HG02840 (cell line): ENCODE results near the gene ITGB2.

Experiments
- ATAC-seq: cut with Tn5 transposase; IDR thresholded peaks from one replicate; pipeline ENCODE4 v1.9.1; 2021; ENCODE audit warnings: mild to moderate bottlenecking, moderate library complexity, moderate number of reproducible peaks; ENCODE audit not compliant: unreplicated experiment, low FRiP score

The ITGB2 gene

DNA sequence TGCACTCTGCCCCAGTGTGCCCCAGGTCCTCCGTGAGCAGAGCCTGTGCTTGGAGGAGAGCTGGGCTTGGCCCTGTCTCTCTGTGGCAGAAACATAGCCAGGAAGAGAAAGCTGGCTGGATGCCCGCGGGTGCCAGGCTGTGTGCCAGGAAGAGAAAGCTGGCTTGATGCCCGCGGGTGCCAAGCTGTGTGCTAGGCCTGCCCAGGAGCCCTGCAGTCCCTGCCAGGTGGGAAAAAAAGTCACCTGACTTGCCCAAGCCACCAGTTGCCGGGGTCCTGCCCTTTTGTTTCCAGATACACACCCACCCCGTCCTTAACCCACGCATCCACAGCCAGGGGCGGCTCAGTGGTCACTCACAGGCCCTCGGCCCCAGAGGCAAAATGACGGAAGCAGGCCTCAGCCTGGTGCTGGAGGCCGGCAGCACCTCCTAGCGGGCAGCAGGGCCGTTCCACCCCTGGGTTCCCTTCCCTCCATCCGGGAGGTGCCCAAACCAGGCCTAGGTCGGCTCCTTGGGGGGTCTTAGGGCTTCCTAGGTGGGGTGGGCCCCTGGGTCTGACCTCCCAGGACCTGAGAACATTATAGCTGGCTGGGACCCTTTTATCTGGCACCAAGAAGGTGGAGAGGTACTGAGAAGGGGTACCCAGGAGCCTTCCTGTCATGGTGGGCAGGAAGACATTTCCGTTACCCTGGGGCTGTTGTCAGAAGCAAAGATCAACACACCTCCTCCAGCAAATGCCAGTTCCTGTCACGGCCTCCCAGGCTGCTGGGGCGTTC is 9.1 kb downstream of the ITGB2 start:
- no peak for ATAC-seq

DNA sequence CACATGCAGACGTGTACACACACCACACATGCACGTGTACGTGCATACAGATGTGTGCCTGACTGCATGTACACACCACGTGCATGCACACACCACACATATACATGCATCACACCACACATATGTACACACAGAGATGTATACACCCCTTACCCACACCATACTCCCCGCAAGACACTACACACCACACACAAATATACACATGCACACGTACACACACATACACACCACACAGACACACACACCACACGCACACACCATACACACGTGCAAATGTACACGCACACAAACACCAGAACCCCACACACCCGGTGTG is 9.7 kb downstream of the ITGB2 start:
- ATAC-seq, result no peak

DNA sequence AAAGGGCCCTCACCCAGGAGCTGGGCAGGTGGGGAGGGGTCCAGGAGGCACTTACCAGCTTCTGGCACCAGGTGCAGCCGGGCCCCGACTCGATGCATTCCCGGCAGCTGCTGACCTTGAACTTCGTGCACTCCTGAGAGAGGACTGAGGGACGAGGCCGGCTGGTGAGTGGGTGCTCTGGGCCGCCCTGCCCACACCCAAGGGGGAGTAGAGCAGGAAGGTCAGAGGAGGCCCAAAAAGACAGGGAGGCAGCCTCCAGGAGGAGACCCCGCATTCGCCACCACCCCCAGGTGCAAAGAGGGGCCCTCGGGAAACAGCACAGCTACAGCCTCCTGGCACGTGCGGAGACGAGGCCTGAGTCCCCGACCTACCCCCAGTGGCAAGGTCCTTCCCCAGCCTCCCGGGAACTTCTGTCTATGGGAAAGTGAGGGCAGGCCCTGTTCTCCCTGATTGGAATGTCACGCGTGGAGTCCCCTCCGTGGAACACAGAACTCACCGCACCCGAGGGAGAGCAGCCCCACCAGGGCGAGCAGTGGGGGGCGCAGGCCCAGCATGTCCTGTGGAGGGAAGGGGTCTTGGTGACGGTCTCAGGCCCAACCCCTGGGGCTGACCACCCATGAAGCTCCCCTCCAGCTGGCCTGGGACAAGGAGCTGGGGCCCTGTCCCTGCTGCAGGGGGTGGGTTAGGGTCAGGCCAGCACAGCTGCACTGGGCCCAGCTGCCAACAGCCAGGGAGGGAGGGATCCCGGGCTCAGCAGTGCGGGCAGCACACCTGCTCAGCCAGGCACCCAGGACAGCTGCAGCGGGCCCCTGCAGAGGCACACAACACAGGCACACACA is 10.3 kb downstream of the ITGB2 start:
- ATAC-seq, result no peak

DNA sequence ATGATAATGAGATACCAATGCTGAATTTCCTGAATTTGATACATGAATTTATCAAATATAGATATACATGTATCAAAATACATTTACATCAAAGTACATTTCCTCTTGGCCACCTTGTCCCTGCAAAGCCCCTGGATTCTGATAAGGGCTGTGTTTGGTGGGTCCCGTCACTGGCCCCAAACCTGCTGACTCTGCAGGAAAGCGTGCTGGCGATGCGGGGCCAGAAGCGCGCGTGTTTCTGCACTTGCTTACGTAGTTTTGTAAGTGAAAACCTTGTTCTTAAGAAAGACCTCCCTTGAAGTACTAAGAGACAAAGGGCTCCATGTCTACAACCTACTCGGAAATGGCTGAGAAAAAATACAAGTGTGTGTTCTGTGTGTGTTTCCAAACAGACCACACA is 11.0 kb downstream of the ITGB2 start:
- no peak for ATAC-seq

DNA sequence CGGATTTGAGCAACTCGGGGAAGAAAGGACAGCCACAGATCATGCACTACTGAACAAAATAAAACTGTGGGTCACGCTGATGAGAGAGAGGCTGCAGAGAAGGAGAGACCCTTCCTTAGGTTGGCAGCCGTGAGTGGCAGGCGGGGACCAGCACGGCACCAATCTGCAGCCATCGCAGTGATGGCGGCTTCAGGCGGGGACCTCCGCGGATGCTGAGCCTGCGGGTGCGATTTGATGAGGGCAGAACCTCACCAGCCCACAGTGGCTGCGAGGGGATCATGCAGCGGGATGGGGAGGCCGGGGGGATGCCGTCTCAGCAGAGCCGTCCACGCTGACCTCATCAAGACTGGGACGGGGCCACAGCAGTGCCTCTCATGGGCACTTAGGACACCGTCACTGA is 11.8 kb downstream of the ITGB2 start:
- no peak for ATAC-seq

DNA sequence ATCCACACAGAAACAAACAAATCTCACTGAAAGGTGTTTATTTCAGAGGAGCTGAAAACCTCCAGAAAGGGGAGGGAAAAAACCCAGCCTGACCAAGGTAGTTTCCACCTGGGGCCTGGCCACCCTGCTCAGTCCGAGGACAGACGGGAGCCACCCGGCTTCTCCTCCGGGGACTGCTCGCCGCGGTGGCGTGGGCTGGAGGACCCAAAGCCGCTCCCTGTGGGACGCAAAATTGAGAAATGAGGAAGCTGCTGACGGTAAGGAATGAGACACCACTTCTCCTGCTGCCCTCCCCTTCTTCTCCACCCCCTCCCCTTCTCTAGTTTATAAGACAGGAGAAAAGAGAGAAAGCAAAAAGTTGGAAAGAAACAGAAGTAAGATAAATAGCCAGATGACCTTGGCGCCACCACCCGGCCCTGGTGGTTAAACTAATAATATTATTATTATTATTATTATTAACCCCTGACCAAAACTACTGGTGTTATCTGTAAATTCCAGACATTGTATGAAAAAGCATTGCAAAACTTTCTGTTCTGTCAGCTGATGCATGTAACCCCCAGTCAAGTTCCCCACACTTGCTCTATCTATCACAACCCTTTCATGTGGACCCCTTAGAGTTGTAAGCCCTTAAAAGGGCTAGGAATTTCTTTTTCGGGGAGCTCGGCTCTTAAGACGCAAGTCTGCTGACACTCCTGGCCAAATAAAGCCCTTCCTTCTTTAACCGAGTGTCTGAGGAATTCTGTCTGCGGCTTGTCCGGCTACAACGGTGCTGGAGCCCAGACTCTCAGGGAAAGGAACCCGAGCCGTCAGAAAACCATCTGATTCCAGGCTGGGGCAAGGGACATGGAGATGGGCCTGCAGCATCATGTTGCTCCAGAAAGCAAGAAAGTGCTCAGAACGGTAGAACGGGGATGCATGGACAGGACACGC is 12.5 kb downstream of the ITGB2 start:
- no peak for ATAC-seq

DNA sequence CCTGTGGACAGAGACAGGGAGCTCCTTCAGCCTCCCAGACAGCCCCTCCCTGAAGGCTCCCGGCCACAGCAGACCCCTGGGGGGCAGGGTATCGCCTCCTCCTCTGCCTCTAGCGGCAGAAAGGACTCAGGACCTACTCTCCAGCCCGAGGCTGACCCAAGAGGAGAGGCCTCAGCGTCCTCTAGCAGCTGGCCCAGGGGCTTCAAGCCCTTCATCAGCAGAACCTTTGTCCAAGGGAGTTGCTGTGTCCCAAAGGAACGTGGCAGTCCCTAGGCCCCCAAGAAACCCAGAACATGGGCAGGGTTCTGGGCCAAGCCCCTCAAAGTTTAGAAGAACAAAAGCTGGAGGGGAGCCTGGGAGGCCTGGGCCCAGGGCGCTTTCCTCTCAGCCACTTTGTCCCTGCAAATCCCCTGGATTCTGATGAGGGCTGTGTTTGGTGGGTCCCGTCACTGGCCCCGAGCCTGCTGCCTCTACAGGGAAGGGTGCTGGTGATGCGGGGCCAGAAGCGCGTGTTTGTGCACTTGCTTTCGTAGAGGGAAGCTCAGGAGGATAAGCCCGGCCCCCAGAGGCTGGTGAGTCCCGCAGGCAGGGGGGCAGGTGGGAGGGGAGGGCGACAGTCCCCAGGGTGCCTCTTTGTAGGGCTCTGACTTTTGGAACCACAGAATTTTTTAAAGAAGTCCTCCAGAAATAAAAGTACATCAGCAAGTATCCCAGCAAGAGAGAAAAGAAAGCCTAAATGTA is 13.3 kb downstream of the ITGB2 start:
- ATAC-seq, result no peak

DNA sequence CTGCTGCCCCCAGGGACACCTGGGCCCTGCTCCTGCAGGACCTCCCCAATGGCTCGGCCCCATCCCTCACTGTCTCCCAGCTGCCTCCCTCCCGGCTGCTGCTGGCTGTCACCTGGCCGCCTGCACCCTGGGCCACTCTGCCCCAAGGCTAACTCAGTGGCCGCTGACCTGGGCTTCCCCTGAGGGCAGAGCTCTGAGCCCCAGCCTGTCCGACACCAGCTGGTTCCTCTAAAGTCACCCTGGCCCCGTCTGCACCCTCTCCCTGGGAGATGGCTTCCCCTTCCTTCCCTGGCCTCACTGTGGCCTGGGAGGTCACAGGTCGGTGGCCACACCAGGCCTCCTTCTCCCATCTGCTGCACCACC is 15.0 kb downstream of the ITGB2 start:
- ATAC-seq, result no peak

DNA sequence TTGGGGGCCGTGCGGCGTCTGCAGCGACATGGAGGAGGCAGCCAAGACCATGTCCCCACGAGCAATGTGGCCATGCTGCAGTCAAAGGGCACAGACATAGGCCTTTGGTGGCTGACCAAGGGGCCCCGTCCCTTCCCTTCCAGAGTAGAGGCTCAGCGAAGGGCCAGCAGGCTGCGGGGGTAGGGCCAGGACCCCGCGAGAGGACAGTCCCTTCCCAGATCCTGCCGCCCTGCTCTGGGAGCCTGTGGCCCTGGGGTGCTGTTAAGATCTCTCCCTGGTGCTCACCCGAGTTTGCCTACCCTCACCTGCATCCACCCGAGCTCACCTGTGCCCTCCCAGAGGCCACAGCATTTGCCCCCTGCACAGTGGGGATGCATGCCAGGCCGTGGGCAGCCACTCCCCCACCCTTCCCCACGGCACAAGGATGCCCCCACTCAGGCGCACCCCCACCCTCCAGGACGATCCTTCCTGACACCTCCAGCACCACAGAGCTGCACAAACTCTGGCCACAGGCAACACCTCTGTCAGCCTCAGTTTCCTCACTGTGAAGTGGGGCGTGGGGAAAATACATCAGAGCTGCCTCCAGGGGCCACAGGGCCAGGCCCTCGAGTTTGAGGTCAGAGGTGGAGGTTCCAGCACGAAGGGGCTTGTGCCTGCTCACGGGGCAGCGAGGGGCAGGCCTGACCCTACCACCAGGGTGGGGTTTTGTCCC is 15.5 kb downstream of the ITGB2 start:
- no peak for ATAC-seq

DNA sequence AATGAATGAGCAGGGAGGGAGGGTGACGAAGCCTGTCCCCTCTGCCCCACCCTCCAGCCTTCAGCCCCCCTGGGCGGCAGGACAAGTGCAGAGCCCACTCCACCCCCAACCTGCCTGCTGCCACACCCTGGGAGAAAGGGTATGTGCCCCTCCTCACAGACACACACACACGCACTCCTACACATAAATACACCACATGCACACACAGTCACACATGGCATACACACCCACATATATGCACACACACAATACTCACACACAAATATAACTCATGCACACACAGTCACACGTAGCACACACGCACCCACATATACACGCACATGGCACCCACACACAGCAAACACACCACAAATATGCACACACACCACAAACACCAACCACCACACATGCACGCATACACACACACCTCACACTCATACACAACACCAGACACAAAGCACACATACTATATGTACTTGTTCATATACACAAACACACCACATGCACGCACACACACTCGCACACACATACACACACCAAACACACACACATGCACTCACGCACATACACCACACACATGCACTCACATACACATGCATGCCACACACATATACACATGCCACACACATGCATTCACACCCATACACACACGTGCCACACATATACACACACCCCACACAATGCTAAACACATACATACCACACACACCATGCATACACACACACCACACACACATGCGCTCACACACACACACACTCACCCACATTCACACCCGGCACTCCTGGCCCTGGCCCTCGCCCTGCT is 16.4 kb downstream of the ITGB2 start:
- no peak for ATAC-seq

DNA sequence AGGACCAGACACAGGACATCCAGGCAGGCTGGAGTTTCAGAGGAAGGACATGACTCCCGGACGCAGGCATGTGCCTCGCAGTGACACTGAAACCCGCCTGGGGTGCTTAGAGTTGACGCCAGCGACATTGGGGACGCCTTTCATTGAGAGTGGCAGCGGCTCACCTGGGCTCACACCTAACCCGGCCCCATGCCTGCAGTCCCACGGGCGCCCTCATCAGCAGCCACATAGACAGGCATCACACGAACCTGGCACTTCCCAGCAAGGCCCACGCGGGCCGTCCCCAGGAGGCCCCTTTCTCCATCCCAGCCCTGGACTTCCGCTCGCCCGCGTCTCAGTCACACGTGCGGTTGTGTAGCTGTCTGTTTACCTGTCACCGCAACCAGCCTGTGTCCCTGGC is 17.0 kb downstream of the ITGB2 start:
- ATAC-seq, result no peak

DNA sequence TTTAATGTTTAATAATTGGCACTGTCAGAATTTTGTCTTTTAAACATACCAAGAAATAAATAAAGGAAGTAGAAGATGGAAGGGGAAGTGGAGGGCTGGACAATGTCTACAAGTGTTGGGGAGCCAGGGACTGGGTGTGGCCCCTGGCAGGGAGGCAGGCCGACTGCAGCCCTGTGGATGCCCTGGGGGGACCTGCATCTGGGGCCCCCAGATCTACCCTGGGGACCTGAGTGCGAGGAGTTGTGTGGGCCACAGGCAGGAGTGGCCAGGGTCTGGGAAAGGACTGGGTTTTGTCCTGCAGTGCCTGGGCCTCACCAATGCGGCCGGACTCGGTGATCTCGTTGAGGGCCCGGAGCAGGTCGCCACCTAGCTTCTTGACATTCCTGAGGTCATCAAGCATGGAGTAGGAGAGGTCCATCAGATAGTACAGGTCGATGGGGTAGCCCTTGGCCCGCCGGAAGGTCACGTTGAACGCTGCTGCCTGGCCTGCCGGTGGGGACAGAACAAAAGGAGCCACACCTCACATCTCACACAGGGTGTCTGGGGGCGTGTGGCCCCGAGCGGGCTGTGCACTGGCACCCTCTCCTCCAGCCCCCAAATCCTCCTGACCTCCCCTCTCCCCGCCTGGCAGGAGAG is 17.5 kb downstream of the ITGB2 start:
- no peak for ATAC-seq

DNA sequence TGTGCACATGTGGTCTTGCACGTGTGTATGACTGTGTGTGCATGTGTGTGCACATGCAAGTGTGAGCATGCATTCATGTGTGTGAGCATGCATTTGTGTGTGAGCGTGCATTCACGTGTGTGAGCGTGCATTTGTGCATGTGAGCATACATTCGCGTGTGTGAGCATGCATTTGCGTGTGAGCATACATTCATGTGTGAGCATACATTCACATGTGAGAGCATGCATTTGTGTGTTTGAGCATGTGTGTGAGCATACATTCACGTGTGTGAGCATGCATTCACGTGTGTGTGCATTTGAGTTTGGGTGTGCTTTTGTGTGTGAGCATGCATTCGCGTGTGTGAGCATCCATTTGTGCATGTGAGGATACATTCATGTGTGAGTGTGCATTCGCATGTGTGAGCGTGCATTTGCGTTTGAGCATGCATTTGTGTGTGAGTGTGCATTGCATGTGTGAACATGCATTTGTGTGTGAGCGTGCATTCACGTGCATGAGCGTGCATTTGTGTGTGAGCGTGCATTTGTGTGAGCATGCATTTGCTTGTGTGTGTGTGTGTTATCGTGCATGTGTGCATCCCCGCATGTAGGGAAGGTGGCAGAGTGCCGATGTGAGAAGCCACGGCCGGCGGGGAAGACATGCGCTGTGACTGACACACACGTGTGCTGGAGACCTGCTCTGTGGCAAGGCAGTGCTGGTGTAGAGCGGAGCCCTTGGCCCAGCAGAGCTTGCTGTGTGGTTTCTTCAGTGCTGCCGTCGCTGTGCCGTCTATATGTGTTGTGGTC is 18.2 kb downstream of the ITGB2 start:
- no peak for ATAC-seq

DNA sequence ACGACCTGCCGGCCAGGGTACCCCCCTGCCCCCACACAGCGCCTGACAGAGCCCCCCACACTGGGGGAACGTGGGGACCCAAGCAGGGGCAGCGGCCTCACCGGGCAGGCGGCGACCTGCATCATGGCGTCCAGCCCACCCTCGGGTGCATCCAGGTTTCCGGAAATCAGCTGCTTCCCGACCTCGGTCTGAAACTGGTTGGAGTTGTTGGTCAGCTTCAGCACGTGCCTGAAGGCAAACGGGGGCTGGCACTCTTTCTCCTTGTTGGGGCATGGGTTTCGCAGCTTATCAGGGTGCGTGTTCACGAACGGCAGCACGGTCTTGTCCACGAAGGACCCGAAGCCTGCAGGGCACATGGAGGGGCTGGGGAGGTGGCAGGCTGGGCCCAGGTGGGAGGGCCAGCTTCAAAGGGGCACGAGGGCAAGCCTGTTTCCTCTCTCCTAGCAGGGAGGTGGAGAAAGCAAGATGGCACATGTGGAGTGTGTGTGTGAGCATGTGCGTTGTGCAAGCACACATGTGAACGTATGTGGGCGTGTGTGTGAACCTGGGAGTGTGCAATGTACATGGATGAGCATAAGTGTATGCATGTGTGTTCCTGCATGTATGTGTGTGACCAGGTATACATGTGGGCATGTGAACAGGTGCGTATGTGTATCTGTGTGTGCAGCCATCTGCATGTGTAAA is 19.2 kb downstream of the ITGB2 start:
- no peak for ATAC-seq

DNA sequence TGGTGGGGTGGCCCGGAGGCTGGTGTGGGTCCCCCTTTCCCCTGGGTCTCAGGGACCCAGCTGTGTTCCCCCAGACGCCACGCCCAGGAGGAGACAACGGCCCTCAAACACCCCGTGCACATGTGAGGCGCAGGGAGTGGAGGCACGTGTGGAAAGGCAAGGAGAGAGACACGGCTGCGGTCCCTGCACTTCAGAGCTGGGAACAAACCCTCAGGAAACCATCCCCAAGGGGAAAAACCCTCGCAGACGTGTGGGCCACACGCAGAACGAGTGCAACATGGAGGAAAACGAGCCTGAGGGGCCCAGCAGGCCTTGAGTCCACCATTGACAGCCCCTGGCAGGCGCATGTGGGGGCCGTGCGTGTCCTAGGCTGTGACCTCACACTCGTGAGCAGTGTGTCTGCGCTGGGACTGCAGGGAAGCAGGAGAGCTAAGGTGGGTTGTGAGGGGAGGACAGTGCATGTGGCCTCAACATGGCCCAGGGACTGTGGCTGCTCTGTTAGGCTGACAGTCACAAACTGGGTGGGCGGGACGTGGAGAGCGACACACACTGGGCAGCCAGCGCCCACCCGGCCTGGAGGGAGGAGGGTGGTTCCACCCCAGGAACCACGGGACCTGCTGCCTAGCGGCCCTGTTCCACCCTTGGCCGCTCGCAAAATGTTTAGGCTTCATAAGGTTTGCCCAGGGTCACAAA is 20.0 kb downstream of the ITGB2 start:
- ATAC-seq, result no peak

DNA sequence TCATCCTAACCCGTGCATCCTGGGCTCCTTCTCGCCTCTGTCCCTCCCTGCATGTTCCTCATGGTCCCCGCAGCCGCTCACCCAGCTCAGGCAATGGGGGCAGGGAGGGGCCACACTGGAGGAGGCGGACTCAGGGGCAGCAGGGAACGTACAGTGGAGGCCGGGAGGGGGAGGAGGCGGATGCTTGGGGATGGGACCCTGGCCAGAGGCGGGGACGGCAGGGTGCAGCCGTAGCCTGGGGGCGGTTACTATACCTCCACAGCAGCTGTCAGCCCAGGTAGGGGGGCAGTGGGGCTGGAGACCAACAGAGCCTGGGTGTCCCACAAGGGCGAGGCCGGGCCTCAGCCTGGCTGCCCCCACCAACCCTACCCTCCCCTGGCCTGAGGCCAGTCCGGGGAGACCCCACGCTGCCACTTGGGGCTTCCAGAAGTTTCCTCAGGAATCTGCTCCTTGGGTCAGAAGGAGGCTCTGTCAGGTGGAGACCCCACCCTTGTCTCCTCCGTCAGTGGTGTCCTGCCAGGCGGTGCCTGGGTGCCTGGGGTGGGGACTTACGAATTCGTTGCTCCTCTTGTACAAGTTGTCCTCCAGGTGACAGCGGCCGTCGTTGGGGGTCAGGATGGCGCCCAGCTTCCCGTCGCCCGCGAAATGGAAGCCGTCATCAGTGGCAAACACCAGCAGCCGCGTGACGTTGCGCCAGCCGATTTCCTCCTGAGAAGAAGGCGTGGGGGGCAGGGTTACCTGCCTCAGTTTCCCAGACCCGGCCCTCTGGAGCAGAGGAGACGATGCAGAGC is 20.7 kb downstream of the ITGB2 start:
- no peak for ATAC-seq
